Activated CD8-positive, alpha-beta T cell treated with anti-CD3 and anti-CD28 coated beads, Interleukin-2, amount 10 ng/mL, durations not matched to agents 7 days and 5 days (primary cell): Measurements from ENCODE around the gene DPYSL4. TPM values are rescaled to one million over a fixed set of nuclear protein-coding genes. Genes with fewer than 3 reads are reported as not detected.

ENCODE experiments used
- ATAC-seq: fragments of 150-1000 bp; cut with Tn5 transposase; one replicate; pipeline ENCODE4 v1.10.0; 2021; ENCODE audit warnings: moderate library complexity
- CTCF ChIA-PET: fragments of 350-600 bp; sonication (Branson Sonifier 250); formaldehyde crosslinking; loops from one replicate; lab custom pipeline; 2021; ENCODE audit warnings: antibody characterized with exemption; lab: Charles Lee
- POLR2A ChIA-PET: fragments of 350-600 bp; sonication (Branson Sonifier 250); formaldehyde crosslinking; loops from one replicate; lab custom pipeline; 2021; ENCODE audit warnings: antibody characterized with exemption; lab: Charles Lee
- DNase-seq: peaks from one replicate; pipeline ENCODE4 v3.0.0-alpha.2; 2020
- H3K27ac Mint-ChIP-seq: one replicate; pipeline ENCODE4 v1.8.0; 2021; ENCODE audit warnings: mild to moderate bottlenecking, mixed read lengths
- H3K27me3 Mint-ChIP-seq: one replicate; pipeline ENCODE4 v1.8.0; 2021; ENCODE audit warnings: low read depth, mixed read lengths
- H3K36me3 Mint-ChIP-seq: one replicate; pipeline ENCODE4 v1.8.0; 2021; ENCODE audit warnings: low read depth, mixed read lengths
- H3K4me1 Mint-ChIP-seq: one replicate; pipeline ENCODE4 v1.8.0; 2021; ENCODE audit warnings: low read depth, mixed read lengths
- H3K4me3 Mint-ChIP-seq: one replicate; pipeline ENCODE4 v1.8.0; 2021; ENCODE audit warnings: mild to moderate bottlenecking, mixed read lengths
- H3K9me3 Mint-ChIP-seq: one replicate; pipeline ENCODE4 v1.8.0; 2022; ENCODE audit warnings: mixed read lengths; ENCODE audit not compliant: insufficient read depth
- total RNA-seq, 2 experiments: library from RNA; stranded (reverse); gene quantifications; one replicate each; pipeline ENCODE4 v1.2.3, GENCODE V29; 2021

The DPYSL4 gene
- total RNA-seq, 2 experiments from 2014 or later = 1.2 to 2.2 TPM

GRCh38 chr10:132227851-132228390, 41.2 kb downstream of the DPYSL4 start:
- ChIA-PET POLR2A (no interaction called here), CTCF (no interaction called here)
- DNase-seq = no peak

DNA sequence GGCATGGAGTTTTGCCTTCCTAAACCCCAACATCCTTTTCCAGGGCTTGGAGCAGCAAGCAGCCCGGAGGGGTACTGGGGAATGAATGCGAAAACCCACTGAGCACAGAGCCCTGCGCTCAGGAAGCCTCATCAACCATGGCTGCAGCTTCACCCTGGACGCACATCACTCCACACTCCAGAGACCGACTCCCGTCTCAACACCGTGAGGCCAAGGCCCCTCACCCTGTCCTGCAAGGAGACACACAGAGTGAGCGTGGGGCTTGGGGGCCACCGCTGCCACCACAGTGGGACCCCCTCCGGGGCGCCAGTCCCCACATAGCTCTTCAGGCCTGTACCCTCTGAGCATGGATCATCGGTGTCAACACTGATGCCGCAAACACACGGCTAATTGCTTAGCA, 41.9 kb downstream of the DPYSL4 start:
- ChIA-PET POLR2A (no interaction called here), CTCF (no interaction called here)
- no peak overlapping the region for H3K4me3 Mint-ChIP-seq
- DNase-seq (no peak), ATAC-seq (no peak)
- no peaks in the 10 kb centered on the region for H3K27me3 Mint-ChIP-seq
- H3K9me3 Mint-ChIP-seq = no peaks in the 10 kb centered on the region
- H3K27ac Mint-ChIP-seq = peak overlapping the region; percentile 77
- H3K36me3 Mint-ChIP-seq = no peaks in the 10 kb centered on the region
- peaks cover 44% of the 10 kb centered on the region for H3K4me1 Mint-ChIP-seq

More at GRCh38 chr10:132227851-132228390, 41.2 kb downstream of the DPYSL4 start:
- Mint-ChIP-seq H3K4me1 (peaks cover 42% of the 10 kb centered on the region), H3K27me3 (no peaks in the 10 kb centered on the region), H3K27ac (no peak overlapping the region), H3K9me3 (no peaks in the 10 kb centered on the region), H3K36me3 (no peaks in the 10 kb centered on the region), H3K4me3 (no peak overlapping the region)
- ATAC-seq = no peak

GRCh38 chr10:132229096-132229495, 42.3 kb downstream of the DPYSL4 start:
- DNase-seq (no peak), ATAC-seq (no peak)
- ChIA-PET POLR2A (no interaction called here), CTCF (interaction anchor here (1.4 kb wide), 1 partner anchor 126 kb away, joined by 3 read pairs; no protein-coding TSS in a partner anchor)
- Mint-ChIP-seq H3K9me3 (no peaks in the 10 kb centered on the region), H3K27ac (peak overlapping the region; percentile 77), H3K4me3 (no peak overlapping the region), H3K27me3 (no peaks in the 10 kb centered on the region), H3K36me3 (no peaks in the 10 kb centered on the region), H3K4me1 (peaks cover 44% of the 10 kb centered on the region)

GRCh38 chr10:132229834-132230556, 43.2 kb downstream of the DPYSL4 start:
- no peaks in the 10 kb centered on the region for H3K27me3 Mint-ChIP-seq
- no peaks in the 10 kb centered on the region for H3K9me3 Mint-ChIP-seq
- H3K36me3 Mint-ChIP-seq = no peaks in the 10 kb centered on the region
- peak overlapping the region; percentile 94 for H3K27ac Mint-ChIP-seq
- CTCF ChIA-PET = interaction anchor here (1.4 kb wide), 1 partner anchor 125 kb away, joined by 3 read pairs; no protein-coding TSS in a partner anchor
- DNase-seq (peak; percentile 75), ATAC-seq (peak; percentile 76)
- POLR2A ChIA-PET = interaction anchor here (1.4 kb wide), 1 partner anchor 25 kb away, joined by 4 read pairs; no protein-coding TSS in a partner anchor
- peaks cover 44% of the 10 kb centered on the region for H3K4me1 Mint-ChIP-seq
- H3K4me3 Mint-ChIP-seq = peak overlapping the region; percentile 66

DNA sequence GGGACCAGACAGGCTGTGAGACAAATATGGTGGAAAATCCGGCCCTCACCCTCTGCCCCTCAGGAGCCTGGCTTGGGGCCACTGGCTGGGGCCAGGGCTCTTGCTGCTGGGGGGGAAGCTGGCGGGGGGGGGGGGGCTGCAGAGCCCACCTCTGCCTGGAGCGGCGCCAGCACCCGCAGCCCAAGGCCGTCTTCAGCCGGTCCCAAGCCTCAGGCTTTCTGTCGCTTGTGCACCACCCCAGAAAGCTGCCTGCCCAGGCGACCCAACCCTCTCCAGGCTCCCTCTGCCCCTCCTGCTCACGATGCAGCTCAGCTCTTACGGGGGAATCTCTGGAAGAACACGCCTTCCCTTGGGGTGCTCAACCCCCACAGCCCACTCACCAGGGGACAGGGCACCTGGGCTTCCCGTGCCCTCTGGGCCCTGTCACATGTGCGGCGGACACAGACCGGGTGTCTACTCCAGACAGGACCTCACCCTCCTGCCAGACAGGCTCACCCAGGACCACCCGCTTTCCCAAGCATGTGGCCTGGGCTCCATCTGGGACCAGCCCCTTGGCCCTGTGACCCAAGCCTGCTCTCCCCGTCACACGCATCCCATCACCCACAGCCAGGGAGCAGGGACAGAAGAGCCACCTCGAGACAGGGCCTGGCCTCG, 43.9 kb downstream of the DPYSL4 start:
- no peak for DNase-seq
- no peaks in the 10 kb centered on the region for H3K36me3 Mint-ChIP-seq
- no peaks in the 10 kb centered on the region for H3K9me3 Mint-ChIP-seq
- POLR2A ChIA-PET = interaction anchor here (1.4 kb wide), 1 partner anchor 24 kb away, joined by 4 read pairs; no protein-coding TSS in a partner anchor
- H3K27me3 Mint-ChIP-seq = no peaks in the 10 kb centered on the region
- H3K4me3 Mint-ChIP-seq = peak overlapping the region; percentile 66
- no peak for ATAC-seq
- H3K27ac Mint-ChIP-seq = peak overlapping the region; percentile 94
- CTCF ChIA-PET = no interaction called here
- peaks cover 44% of the 10 kb centered on the region for H3K4me1 Mint-ChIP-seq

DNA sequence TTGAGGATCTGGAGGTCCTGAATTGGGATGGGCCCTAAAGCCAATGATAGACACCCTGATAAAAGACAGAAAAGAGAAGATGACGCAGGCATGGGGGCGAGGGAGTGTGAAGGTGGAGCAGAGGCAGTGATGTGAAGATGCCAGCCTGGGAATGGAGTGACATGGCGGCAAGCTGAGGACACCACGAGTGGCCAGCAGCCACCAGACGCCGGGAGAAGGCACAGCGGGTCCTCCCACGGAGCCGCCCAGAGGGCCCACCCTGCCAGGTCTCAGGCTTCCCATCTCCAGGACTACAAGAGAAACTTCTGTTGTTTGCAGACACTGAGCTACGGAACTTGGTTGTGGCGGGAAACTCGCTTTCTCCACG, 44.9 kb downstream of the DPYSL4 start:
- Mint-ChIP-seq H3K9me3 (no peaks in the 10 kb centered on the region), H3K27ac (peak overlapping the region; percentile 78), H3K36me3 (no peaks in the 10 kb centered on the region), H3K4me1 (peaks cover 44% of the 10 kb centered on the region), H3K27me3 (no peaks in the 10 kb centered on the region), H3K4me3 (no peak overlapping the region)
- ATAC-seq = no peak
- ChIA-PET POLR2A (no interaction called here), CTCF (no interaction called here)
- no peak for DNase-seq

GRCh38 chr10:132232023-132232951, 45.5 kb downstream of the DPYSL4 start:
- Mint-ChIP-seq H3K36me3 (no peaks in the 10 kb centered on the region), H3K4me1 (peaks cover 44% of the 10 kb centered on the region), H3K9me3 (no peaks in the 10 kb centered on the region), H3K27me3 (no peaks in the 10 kb centered on the region), H3K4me3 (no peak overlapping the region), H3K27ac (peak overlapping the region; percentile 58)
- CTCF ChIA-PET = interaction anchor here (1.0 to 1.5 kb wide), 2 partner anchors 76 to 99 kb away, joined by 3 read pairs; partner anchors contain the start of gene STK32C
- peak; percentile 16 for ATAC-seq
- POLR2A ChIA-PET = no interaction called here
- peak; percentile 25 for DNase-seq

DNA sequence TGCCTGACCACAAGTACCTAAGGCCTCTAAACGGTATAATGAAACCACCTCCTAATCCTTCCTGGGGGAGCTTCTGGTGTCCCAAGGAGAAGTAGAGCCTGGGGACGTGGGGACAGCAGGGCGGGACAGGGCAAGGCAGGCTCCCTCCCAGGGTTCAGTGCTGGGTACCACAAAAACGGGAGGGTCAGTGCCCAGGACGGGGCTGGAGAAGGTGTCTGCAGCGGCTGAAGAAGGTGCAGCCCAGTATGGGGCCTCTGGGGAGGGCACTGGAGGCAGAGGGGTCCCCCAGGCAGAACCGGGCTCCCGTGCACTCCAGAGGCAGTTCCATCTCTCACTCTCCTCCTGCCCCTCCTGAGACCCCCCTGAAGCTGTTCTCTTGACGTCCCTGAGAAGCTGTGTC, 46.2 kb downstream of the DPYSL4 start:
- H3K27ac Mint-ChIP-seq = no peak overlapping the region
- no peak for ATAC-seq
- H3K4me1 Mint-ChIP-seq = peaks cover 44% of the 10 kb centered on the region
- no peak for DNase-seq
- POLR2A ChIA-PET = no interaction called here
- CTCF ChIA-PET = interaction anchor here (1.0 to 1.5 kb wide), 2 partner anchors 75 to 98 kb away, joined by 3 read pairs; partner anchors contain the start of gene STK32C
- H3K27me3 Mint-ChIP-seq = no peaks in the 10 kb centered on the region
- no peaks in the 10 kb centered on the region for H3K9me3 Mint-ChIP-seq
- no peaks in the 10 kb centered on the region for H3K36me3 Mint-ChIP-seq
- no peak overlapping the region for H3K4me3 Mint-ChIP-seq

DNA sequence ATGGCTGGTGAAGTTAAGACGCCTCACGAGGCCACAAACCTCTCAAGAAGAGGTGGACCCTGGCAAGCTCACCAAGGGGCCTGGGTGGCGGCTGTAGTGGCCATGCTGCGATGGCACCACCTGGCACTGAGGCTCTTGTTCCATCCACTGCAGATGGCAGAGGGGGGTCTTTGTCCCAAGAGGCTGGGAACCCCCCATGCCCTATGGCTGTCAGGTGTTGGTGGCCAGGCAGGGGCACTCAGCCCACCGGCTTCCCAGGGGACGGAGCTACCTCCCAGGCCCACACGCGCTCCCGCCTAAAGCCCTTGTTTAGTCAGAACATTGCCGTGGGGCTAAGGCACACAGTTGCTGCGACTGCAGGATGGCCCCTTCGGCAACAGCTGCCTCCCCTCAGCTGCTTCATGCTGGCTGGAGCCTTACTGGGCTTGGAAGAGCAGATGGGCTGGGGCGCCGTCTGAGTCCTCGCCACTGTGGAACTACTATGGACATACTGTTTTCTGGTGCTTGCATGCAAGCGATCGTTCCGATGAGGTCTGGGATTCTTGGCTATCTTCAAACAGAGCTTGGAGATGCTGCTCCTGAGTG, 46.8 kb downstream of the DPYSL4 start:
- ATAC-seq = no peak
- no peak for DNase-seq
- CTCF ChIA-PET = interaction anchor here (1.0 to 1.5 kb wide), 3 partner anchors 65 to 97 kb away, joined by 3 read pairs; partner anchors contain the start of gene STK32C
- no peak overlapping the region for H3K4me3 Mint-ChIP-seq
- no peaks in the 10 kb centered on the region for H3K36me3 Mint-ChIP-seq
- no peaks in the 10 kb centered on the region for H3K27me3 Mint-ChIP-seq
- no peaks in the 10 kb centered on the region for H3K9me3 Mint-ChIP-seq
- POLR2A ChIA-PET = no interaction called here
- no peak overlapping the region for H3K27ac Mint-ChIP-seq
- peaks cover 44% of the 10 kb centered on the region for H3K4me1 Mint-ChIP-seq

DNA sequence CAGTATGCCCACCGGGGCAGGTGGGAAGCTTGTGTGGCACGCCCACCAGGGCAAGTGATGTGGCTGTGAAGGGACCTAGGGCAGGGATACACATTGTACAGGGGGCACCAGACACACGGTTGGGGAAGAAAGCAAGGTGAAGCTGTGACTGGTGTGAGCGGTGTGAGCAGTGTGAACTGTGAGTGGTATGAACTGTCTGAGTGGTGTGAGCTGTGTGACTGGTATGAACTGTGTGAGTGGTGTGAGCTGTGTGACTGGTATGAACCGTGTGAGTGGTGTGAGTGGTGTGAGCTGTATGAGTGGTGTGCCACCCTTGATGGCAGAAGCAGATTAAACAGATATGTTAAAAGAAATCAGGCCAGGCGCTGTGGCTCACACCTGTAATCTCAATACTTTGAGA, 48.1 kb downstream of the DPYSL4 start:
- ATAC-seq (no peak), DNase-seq (no peak)
- peaks cover 32% of the 10 kb centered on the region for H3K4me1 Mint-ChIP-seq
- H3K27me3 Mint-ChIP-seq = no peaks in the 10 kb centered on the region
- no peak overlapping the region for H3K4me3 Mint-ChIP-seq
- H3K9me3 Mint-ChIP-seq = no peaks in the 10 kb centered on the region
- no peaks in the 10 kb centered on the region for H3K36me3 Mint-ChIP-seq
- CTCF ChIA-PET = no interaction called here
- no peak overlapping the region for H3K27ac Mint-ChIP-seq
- POLR2A ChIA-PET = no interaction called here

DNA sequence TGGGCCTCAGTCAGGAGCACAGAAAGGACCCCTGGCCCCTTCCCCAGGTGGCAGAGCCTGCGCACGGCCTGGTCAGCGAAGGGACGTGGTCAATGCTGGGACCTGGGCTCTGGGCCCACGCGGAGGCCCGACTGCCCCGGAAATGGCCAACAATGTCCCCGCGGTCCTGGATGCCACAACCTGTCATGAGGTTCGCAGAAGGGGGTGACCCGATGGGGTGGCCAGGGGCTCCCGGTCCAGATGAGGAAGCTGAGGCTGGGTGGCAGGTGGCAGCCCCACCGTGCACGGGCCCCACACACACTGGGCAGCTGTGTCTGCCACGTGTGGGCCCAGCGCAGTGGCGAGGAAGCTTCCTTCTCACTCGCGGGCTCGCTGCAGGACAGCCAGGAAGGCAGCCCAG, 49.4 kb downstream of the DPYSL4 start:
- Mint-ChIP-seq H3K9me3 (no peaks in the 10 kb centered on the region), H3K36me3 (no peaks in the 10 kb centered on the region), H3K27ac (no peak overlapping the region), H3K4me1 (peaks cover 22% of the 10 kb centered on the region), H3K4me3 (no peak overlapping the region), H3K27me3 (no peaks in the 10 kb centered on the region)
- POLR2A ChIA-PET = no interaction called here
- ATAC-seq (no peak), DNase-seq (no peak)
- CTCF ChIA-PET = no interaction called here
